Measurements from ENCODE around the gene PRADC1.
"Not testable (repeated sequence)": the region's sequence is repeated elsewhere in the genome, so short reads cannot be mapped to it uniquely, and the experiment has no call there.

Gene PRADC1

DNA sequence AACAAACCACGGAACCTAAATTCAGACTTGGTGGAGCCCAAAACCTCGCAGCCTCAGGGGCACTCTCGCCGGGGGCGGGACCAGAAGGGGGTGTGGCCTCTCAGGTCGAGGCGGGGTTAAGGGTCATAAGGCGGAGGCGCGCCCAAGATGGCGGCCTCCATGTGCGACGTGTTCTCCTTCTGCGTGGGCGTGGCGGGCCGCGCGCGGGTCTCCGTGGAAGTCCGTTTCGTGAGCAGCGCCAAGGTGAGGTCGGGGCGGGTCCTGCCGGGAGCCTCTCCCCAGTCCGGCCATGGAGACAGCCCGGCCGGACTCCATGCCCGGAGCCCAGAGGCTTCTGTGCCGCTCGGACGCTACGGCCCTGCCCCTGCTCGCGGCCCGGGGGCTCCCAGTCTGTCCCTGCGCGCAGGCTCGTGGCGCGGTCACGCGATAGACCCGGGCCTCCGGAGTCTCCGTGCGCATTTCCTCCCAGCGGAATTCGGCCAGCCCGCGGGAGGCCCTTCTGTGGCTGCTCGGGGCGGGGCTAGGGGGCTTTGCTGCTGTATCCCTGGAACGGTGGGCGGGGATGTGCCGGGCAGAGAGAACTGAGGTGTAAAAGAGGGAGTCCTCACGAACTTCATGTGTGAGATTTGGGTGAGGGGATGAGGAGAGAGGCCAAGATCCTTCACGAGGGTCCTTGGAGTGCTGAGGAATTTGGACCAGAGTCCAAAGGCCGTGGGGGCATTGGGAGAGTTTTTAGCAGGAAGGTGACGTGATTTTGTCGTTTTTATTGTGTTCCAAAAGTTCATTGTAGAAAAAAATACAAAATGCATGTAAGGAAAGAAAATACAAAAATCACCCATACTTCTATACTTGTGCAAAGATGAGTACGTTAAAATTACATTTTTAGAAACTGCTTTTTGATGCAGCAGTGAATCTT lies 18.7 kb downstream of the PRADC1 start, which contains the start of gene SMYD5:
SMYD5 (plus strand) TSS at position 126 of the 916 bp plus-strand sequence; CDS start at position 148, 22 bp downstream.
- Mint-ChIP-seq H3K27ac (peak within 1 kb of the TSS; percentile 91), H3K36me3 (no peaks in the 10 kb centered on the region), H3K27me3 (peaks cover 6% of the 10 kb centered on the region), H3K4me3 (peak within 1 kb of the TSS; percentile 92), H3K9me3 (no peaks in the 10 kb centered on the region), H3K4me1 (peaks cover 32% of the 10 kb centered on the region)
- CTCF ChIA-PET = interaction anchor here (0.6 to 4.5 kb wide), 9 partner anchors 17 to 321 kb away, joined by 3 to 28 read pairs (median 6); partner anchors contain the start of gene PRADC1
- peak; percentile 95 for DNase-seq

- H3K36me3 Mint-ChIP-seq = no peaks in the 10 kb centered on the region
Measured at GRCh38 chr2:73212448-73213176, 20.4 kb downstream of the PRADC1 start.

DNA sequence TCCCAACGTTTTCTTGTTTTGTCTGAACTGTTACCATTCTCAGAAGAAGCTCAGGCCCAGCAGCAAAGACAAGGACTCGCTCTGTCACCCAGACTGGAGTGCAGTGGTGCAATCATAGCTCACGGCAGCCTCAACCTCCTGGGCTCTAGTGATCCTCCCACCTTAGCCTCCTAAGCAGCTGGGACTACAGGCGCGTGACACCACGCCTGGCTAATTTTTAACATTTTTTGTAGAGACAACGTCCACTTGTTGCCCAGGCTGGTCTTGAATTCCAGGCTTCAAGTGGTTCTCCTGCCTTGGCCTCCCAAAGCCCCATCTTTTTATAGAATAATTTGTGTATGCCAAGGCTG lies 21.0 kb downstream of the PRADC1 start:
- Mint-ChIP-seq H3K4me1 (peaks cover 32% of the 10 kb centered on the region), H3K27me3 (peaks cover 25% of the 10 kb centered on the region), H3K9me3 (no peaks in the 10 kb centered on the region), H3K4me3 (no peak overlapping the region), H3K27ac (no peak overlapping the region), H3K36me3 (no peaks in the 10 kb centered on the region)
- DNase-seq = no peak
- CTCF ChIA-PET = interaction anchor here (0.6 to 4.5 kb wide), 22 partner anchors 8 to 319 kb away, joined by 3 to 28 read pairs (median 6); partner anchors contain the start of genes CCT7, NOTO and PRADC1

More at GRCh38 chr2:73212448-73213176, 20.4 kb downstream of the PRADC1 start:
- DNase-seq = peak; percentile 79
- H3K9me3 Mint-ChIP-seq = no peaks in the 10 kb centered on the region
- peaks cover 20% of the 10 kb centered on the region for H3K27me3 Mint-ChIP-seq
- H3K4me1 Mint-ChIP-seq = peaks cover 32% of the 10 kb centered on the region
- no peak overlapping the region for H3K27ac Mint-ChIP-seq
- CTCF ChIA-PET = interaction anchor here (0.6 to 4.5 kb wide), 23 partner anchors 8 to 319 kb away, joined by 3 to 28 read pairs (median 6); partner anchors contain the start of genes CCT7, NOTO and PRADC1
- no peak overlapping the region for H3K4me3 Mint-ChIP-seq

GRCh38 chr2:73210696-73211095 lies 22.3 kb downstream of the PRADC1 start:
- Mint-ChIP-seq H3K27ac (no peak overlapping the region), H3K4me1 (peaks cover 30% of the 10 kb centered on the region), H3K9me3 (no peaks in the 10 kb centered on the region), H3K27me3 (peaks cover 37% of the 10 kb centered on the region), H3K36me3 (no peaks in the 10 kb centered on the region), H3K4me3 (no peak overlapping the region)
- CTCF ChIA-PET = interaction anchor here (0.7 to 4.5 kb wide), 5 partner anchors 9 to 317 kb away, joined by 3 to 26 read pairs (median 4); partner anchors contain the start of gene NOTO
- DNase-seq = no peak

GRCh38 chr2:73210019-73210418 lies 23.0 kb downstream of the PRADC1 start:
- no peak for DNase-seq
- Mint-ChIP-seq H3K9me3 (no peaks in the 10 kb centered on the region), H3K27me3 (peaks cover 44% of the 10 kb centered on the region), H3K4me1 (peaks cover 24% of the 10 kb centered on the region), H3K27ac (no peak overlapping the region), H3K4me3 (no peak overlapping the region), H3K36me3 (no peaks in the 10 kb centered on the region)
- CTCF ChIA-PET = interaction anchor here (0.7 to 4.5 kb wide), 6 partner anchors 8 to 317 kb away, joined by 3 to 26 read pairs (median 4); partner anchors contain the start of gene NOTO

DNA sequence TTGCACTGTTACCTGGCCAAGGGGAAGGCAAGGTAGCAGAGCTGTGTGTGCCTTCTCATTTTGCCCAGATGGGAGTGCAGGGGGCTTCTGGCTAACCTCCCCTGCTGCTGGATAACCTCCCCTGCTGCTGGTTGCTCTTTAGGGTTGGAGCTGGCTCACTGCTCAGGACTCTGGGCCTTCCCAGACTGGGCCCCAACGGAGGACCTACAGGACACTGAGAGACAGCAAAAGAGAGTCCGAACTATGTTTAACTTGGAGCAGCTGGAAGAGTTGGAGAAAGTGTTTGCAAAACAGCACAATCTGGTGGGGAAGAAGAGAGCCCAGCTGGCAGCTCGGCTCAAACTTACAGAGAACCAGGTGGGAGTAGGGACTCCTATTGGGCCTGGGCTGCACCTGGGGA lies 24.8 kb downstream of the PRADC1 start:
- H3K36me3 Mint-ChIP-seq = no peaks in the 10 kb centered on the region
- H3K27ac Mint-ChIP-seq = no peak overlapping the region
- peaks cover 62% of the 10 kb centered on the region for H3K27me3 Mint-ChIP-seq
- CTCF ChIA-PET = interaction anchor here (1.3 to 1.4 kb wide), 2 partner anchors 31 to 316 kb away, joined by 3 to 4 read pairs; no protein-coding TSS in a partner anchor
- no peak overlapping the region for H3K4me3 Mint-ChIP-seq
- no peak for DNase-seq
- H3K9me3 Mint-ChIP-seq = no peaks in the 10 kb centered on the region
- H3K4me1 Mint-ChIP-seq = peaks cover 10% of the 10 kb centered on the region

GRCh38 chr2:73205611-73206010 lies 27.4 kb downstream of the PRADC1 start:
- Mint-ChIP-seq H3K9me3 (no peaks in the 10 kb centered on the region), H3K36me3 (no peaks in the 10 kb centered on the region), H3K4me1 (peaks cover 7% of the 10 kb centered on the region), H3K27me3 (peaks cover 86% of the 10 kb centered on the region), H3K27ac (no peak overlapping the region), H3K4me3 (no peak overlapping the region)
- CTCF ChIA-PET = no interaction called here
- DNase-seq = no peak

DNA sequence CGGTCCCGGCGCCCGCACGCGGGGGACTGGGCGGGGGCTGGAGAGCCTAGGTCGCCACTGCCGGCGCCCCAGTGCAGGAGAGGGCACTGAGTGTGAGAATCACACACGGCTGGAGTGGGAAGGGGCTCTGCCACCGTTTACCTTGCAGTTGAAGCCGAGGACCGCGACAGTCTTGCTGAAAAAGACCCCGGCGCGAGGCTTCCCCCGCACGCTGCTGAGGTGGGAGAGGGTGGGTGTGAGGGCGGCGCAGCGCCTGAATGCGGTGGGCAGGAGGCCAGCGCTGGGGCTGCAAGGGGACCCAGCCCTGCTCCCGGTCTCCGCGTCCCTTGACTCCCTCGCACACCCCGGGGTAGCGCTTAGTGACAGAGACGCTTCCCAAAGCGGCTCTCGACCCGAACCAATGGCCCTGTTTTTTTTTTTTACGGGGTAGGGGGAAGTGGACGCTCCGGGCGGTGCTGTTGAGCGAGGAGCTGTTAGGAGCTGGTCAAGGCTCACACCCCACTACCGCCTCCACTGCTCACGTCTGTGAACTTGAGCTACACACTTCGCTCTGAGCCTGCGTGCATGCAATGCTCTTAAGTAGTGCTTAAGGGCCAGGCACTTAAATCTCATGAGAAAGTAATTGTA lies 29.9 kb downstream of the PRADC1 start:
- peaks cover 95% of the 10 kb centered on the region for H3K27me3 Mint-ChIP-seq
- no peaks in the 10 kb centered on the region for H3K36me3 Mint-ChIP-seq
- H3K9me3 Mint-ChIP-seq = no peaks in the 10 kb centered on the region
- CTCF ChIA-PET = interaction anchor here (1.1 kb wide), 1 partner anchor 9 kb away, joined by 4 read pairs; no protein-coding TSS in a partner anchor
- no peak overlapping the region for H3K27ac Mint-ChIP-seq
- H3K4me1 Mint-ChIP-seq = peaks cover 7% of the 10 kb centered on the region
- no peak overlapping the region for H3K4me3 Mint-ChIP-seq
- DNase-seq = no peak

DNA sequence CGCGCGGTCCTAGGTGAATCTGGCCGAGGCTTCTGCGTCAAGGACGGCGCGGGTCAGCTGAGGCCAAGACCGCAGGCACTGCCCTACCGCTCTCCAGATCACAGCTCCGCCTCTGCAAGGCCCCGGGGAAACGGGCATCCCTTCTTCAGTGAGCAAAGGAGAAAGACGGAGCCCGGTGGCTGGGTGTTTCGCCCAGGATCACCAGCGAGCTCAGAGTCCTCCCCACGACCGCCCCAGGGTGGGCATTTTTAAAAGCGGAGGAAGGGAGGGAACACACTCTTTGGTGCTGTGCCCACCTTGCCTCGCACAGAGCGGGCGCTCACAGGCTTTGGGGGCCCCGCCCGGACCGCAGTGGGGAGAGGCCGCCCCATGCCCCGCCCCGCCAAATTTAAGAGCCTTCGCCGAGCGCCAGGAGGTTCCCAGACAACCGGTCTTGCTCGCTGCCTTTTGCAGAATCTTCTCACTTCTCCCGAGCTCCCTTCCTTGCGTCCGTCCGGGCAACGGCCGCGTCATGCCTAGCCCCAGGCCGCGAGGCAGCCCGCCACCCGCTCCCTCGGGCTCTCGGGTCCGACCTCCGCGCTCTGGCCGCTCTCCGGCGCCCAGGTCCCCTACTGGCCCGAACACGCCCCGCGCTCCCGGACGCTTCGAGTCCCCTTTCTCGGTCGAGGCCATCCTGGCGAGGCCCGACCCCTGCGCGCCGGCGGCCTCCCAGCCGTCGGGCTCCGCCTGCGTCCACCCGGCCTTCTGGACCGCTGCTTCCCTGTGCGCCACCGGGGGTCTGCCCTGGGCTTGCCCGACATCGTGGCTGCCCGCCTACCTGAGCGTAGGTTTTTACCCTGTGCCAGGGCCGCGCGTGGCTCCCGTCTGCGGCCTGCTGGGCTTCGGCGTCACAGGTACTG lies 30.6 kb downstream of the PRADC1 start, which contains the start of gene NOTO:
NOTO (plus strand) TSS at position 419 of the 899 bp plus-strand sequence; CDS start at position 512, 93 bp downstream.
- peak; percentile 24 for DNase-seq
- H3K27me3 Mint-ChIP-seq = peaks cover 93% of the 10 kb centered on the region

DNA sequence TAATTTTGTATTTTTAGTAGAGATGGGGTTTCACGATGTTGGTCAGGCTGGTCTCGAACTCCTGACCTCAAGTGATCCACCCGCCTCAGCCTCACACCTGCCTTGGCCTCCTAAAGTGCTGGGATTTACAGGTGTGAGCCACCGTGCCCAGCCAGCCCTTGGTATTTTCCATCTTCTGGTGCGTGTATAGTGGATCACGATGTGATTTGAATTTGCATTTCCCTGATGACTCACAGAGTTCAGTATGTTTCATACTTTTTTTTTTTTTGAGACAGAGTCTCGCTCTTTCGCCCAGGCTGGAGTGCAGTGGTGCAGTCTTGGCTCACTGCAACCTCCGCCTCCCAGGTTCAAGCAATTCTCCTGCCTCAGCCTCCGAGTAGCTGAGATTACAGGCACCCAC lies 32.8 kb downstream of the PRADC1 start:
- not testable (repeated sequence) for H3K27ac Mint-ChIP-seq, H3K9me3 Mint-ChIP-seq, DNase-seq, H3K4me1 Mint-ChIP-seq, H3K4me3 Mint-ChIP-seq, H3K36me3 Mint-ChIP-seq
- CTCF ChIA-PET = interaction anchor here (1.1 kb wide), 1 partner anchor 12 kb away, joined by 6 read pairs; no protein-coding TSS in a partner anchor
- H3K27me3 Mint-ChIP-seq = peaks cover 89% of the 10 kb centered on the region

More for the DNA sequence above, 30.6 kb downstream of the PRADC1 start, which contains the start of gene NOTO:
- Mint-ChIP-seq H3K9me3 (no peaks in the 10 kb centered on the region), H3K27ac (peak within 1 kb of the TSS; percentile 68), H3K36me3 (no peaks in the 10 kb centered on the region), H3K4me1 (peaks cover 7% of the 10 kb centered on the region), H3K4me3 (peak within 1 kb of the TSS; percentile 10)
- CTCF ChIA-PET = interaction anchor here (0.9 to 1.5 kb wide), 4 partner anchors 8 to 25 kb away, joined by 4 read pairs; no protein-coding TSS in a partner anchor

DNA sequence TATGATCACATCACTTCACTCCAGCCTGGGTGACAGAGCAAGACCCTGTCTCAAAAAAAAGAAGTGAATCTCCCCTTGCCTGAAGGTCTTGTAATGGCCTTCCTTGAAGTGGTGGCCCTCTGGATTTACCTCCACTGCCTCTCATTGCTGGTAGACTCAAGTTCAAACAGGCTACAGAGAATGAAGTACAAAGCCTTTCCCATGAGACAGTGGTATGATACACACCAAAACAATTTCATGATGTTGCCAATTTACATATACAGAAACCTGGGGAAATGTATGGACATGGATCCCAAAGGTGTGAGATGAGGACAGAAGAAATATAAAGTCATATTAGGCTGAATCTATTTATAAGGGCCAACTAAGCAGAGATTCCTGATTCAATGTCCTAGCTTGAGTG lies 35.5 kb downstream of the PRADC1 start:
- no peak overlapping the region for H3K27ac Mint-ChIP-seq
- no peaks in the 10 kb centered on the region for H3K9me3 Mint-ChIP-seq
- peaks cover 67% of the 10 kb centered on the region for H3K27me3 Mint-ChIP-seq
- no peaks in the 10 kb centered on the region for H3K36me3 Mint-ChIP-seq
- CTCF ChIA-PET = no interaction called here
- H3K4me3 Mint-ChIP-seq = no peak overlapping the region
- no peak for DNase-seq
- peaks cover 5% of the 10 kb centered on the region for H3K4me1 Mint-ChIP-seq

DNA sequence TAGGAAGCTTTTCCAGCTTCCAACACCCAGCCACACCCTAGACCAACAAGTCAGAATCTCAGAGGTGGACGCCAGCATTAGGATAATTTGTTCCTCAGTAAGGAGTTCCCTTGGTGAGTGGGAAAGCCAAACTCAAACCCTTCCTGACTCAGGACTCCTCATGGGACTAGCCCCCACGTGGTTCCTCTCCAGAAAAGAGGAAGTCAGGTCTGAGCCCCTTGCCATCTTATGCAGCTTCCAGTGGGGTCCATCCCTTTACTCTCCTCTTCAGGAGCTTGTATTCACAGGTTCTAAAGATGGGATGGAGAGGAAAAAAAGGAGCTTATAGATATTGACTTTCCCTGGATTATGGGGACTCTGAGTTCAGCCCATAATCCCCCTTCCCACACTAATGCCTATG lies 45.5 kb downstream of the PRADC1 start:
- Mint-ChIP-seq H3K9me3 (no peaks in the 10 kb centered on the region), H3K4me3 (no peak overlapping the region)

More for the DNA sequence above, 45.5 kb downstream of the PRADC1 start:
- DNase-seq = no peak
- Mint-ChIP-seq H3K27ac (no peak overlapping the region), H3K36me3 (no peaks in the 10 kb centered on the region), H3K4me1 (no peaks in the 10 kb centered on the region), H3K27me3 (peaks cover 63% of the 10 kb centered on the region)
- CTCF ChIA-PET = interaction anchor here (1.2 to 2.8 kb wide), 2 partner anchors 10 to 300 kb away, joined by 3 to 16 read pairs; partner anchors contain the start of gene SPR

All from activated naive CD4-positive, alpha-beta T cell treated with anti-CD3 and anti-CD28 coated beads, Interleukin-2, amount 10 ng/mL, durations not matched to agents 7 days and 5 days (primary cell).